ENCODE data around the gene CHPF. TPM values are rescaled to one million over a fixed set of nuclear protein-coding genes. Genes with fewer than 3 reads are reported as not detected.

Gene CHPF
- total and polyA plus RNA-seq, 10 of the 15 experiments (the other 5 are each of a cell fraction or from before 2014, with no cell fraction given): 0.09 to 17.4 (median 8.3) TPM; not detected in 1

DNA sequence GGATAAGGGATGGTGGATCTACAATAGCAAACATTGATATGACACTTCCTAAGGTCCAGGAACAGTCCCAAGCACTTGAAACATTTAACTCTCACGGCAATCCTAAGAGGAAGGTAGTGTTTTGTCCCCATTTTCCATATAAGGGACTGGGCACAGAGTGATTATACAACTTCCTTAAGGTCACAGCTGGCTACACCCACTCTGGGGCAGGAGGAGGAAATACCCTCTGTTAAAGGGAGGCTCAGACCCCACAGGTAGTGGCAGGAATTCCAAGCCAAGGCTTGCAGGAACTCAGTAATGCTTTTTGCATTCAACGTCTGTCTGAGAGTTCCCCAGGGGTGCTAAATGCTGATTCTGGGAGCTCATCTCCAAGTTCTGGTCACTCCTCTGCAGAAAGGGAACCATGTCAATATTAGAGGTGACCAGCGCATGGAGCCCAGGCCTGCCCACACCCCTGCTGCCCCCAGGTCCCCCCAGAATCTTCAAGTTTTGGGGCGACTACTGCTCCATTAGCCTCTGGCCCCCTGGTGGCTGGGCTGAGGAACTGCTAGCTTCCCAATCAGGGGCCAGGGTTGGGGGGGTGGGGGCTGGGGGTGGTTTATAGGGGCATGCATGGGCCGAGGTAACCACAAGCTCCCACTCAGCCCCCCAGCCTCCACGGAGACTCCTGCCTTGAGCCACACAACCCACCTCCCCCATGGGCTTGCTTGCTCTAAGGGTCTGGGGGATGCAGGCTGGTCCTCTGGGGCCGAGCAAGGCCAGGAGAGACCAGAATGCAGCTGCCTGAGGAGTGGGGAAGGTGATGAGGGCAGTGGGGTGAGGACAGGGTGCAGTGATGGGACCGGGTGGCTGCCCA, 16.7 kb upstream of the CHPF start:
- ATAC-seq: peak; percentile 75
- CTCF ChIA-PET: interaction anchor here (0.5 to 2.6 kb wide), 21 partner anchors 10 to 280 kb away, joined by 3 to 22 read pairs (median 3); partner anchors contain the start of genes CHPF, DNPEP, INHA and OBSL1
- no peak overlapping the region for H3K9ac ChIP-seq (ENCODE audit: control insufficient read depth, insufficient read depth, low read length)
- no peaks in the 10 kb centered on the region for H3K9me3 ChIP-seq (replicated peaks; ENCODE audit: control insufficient read depth, insufficient read depth, low read length)
- 6% methylated on average over 8 of the region's 8 CpGs for WGBS (ENCODE audit: insufficient coverage, insufficient replicate concordance, low lambda C conversion rate, missing lambda C conversion rate)
- POLR2A ChIA-PET: no interaction called here
- TF ChIP-seq RAD21 (IDR thresholded peaks at IDR 0.05; ENCODE audit: insufficient read depth, low read depth, low read length) (0 out of 2 replicates have a peak, but pooled peaks have one; percentile 14), PAX8 (IDR thresholded peaks at IDR 0.05) (no peak), CTCF (IDR thresholded peaks at IDR 0.05 in 2 of 3, conservative IDR thresholded peaks at IDR 0.05 in 1 of 3; ENCODE audit: control insufficient read depth in 2 of 3, extremely low read depth in 1 of 3, insufficient read depth in 1 of 3, low read depth in 3 of 3, low read length in 3 of 3) (peak; percentile 41 to 70 (median 45))
- H3K4me1 ChIP-seq (ENCODE audit: control insufficient read depth, insufficient read depth, low read length): no peaks in the 10 kb centered on the region
- no peak for DNase-seq (ENCODE audit: low read depth, low spot score)
- H2AFZ ChIP-seq (ENCODE audit: control insufficient read depth, low read depth, low read length): no peak overlapping the region
- SMC1A ChIA-PET (ENCODE audit: uncharacterized antibody, unreplicated experiment): interaction anchor here (1.3 to 1.5 kb wide), 2 partner anchors 81 to 82 kb away, joined by 4 read pairs; no protein-coding TSS in a partner anchor
- no peak for FAIRE-seq
- RAD21 ChIA-PET (ENCODE audit: unreplicated experiment): interaction anchor here (1.5 kb wide), 1 partner anchor 19 kb away, joined by 3 read pairs; no protein-coding TSS in a partner anchor
- H3K4me3 ChIP-seq: no peak overlapping the region
- no peaks in the 10 kb centered on the region for H3K79me2 ChIP-seq (ENCODE audit: control insufficient read depth, insufficient read depth, low read length)
- intact Hi-C loops (cut with micrococcal nuclease; ENCODE audit: unreplicated experiment) (no loop called here), in situ Hi-C loops (cut with MboI) (no loop called here)
- H4K20me1 ChIP-seq (ENCODE audit: control insufficient read depth, insufficient read depth): no peaks in the 10 kb centered on the region
- no peak overlapping the region for H3K27ac ChIP-seq (ENCODE audit: control insufficient read depth, insufficient read depth)
- no TSS peak for BruUV-seq (replicated peaks)
- no peak overlapping the region for H3K4me2 ChIP-seq (ENCODE audit: control insufficient read depth, insufficient read depth)
- no peaks in the 10 kb centered on the region for H3K36me3 ChIP-seq (ENCODE audit: control insufficient read depth in 2 of 2, insufficient read depth in 2 of 2, low read length in 1 of 2)
- no peaks in the 10 kb centered on the region; a peak in 2 of 4 replicates for H3K27me3 ChIP-seq (replicated peaks in 1 of 2; ENCODE audit: control insufficient read depth in 2 of 2, insufficient read depth in 2 of 2, low read length in 1 of 2)

All from GM12878 (cell line).